GM23338 (cell line): ENCODE data around the gene RPL36A. TPM values are rescaled to one million over a fixed set of nuclear protein-coding genes. Genes with fewer than 3 reads are reported as not detected.

Source experiments
- ATAC-seq: fragments of 200-7000 bp; cut with Tn5 transposase; 3 replicates; pipeline ENCODE4 v1.9.1; 2020
- DNase-seq: peaks from one replicate; pipeline ENCODE4 v3.0.0-alpha.2; 2015; ENCODE audit warnings: low spot score
- H2AFZ ChIP-seq: fragments of 200-600 bp; sonication (generic); 2 replicates; pipeline ENCODE4 v1.8.0; 2016; ENCODE audit warnings: antibody characterized with exemption, mild to moderate bottlenecking, moderate library complexity
- H3F3A ChIP-seq: fragments of 200-600 bp; sonication (generic); replicated peaks from 2 replicates; pipeline ENCODE4 v1.8.0; 2017; ENCODE audit warnings: antibody characterized with exemption, mixed run types, low read depth
- H3K27ac ChIP-seq: fragments of 200-600 bp; sonication (generic); 2 replicates; pipeline ENCODE4 v1.6.1; 2016; ENCODE audit warnings: low read depth
- H3K27me3 ChIP-seq: fragments of 200-600 bp; sonication (generic); 2 replicates; pipeline ENCODE4 v1.8.0; 2016; ENCODE audit warnings: mild to moderate bottlenecking, mixed run types, moderate library complexity; ENCODE audit not compliant: insufficient read depth
- H3K36me3 ChIP-seq: fragments of 200-600 bp; sonication (generic); 2 replicates; pipeline ENCODE4 v1.8.0; 2016; ENCODE audit warnings: mild to moderate bottlenecking; ENCODE audit not compliant: insufficient read depth
- H3K4me1 ChIP-seq: fragments of 200-600 bp; sonication (generic); 2 replicates; pipeline ENCODE4 v1.8.0; 2016; ENCODE audit warnings: mild to moderate bottlenecking, moderate library complexity; ENCODE audit not compliant: insufficient read depth
- H3K4me2 ChIP-seq: fragments of 200-600 bp; sonication (generic); 2 replicates; pipeline ENCODE4 v1.7.1; 2017; ENCODE audit warnings: mixed run types
- H3K4me3 ChIP-seq: fragments of 200-600 bp; sonication (generic); 2 replicates; pipeline ENCODE4 v1.6.1; 2016; ENCODE audit warnings: mixed run types
- H3K79me2 ChIP-seq: fragments of 200-600 bp; sonication (generic); replicated peaks from 2 replicates; pipeline ENCODE4 v1.8.0; 2017; ENCODE audit warnings: mild to moderate bottlenecking; ENCODE audit not compliant: insufficient read depth
- H3K9me2 ChIP-seq: fragments of 200-600 bp; sonication (generic); 2 replicates; pipeline ENCODE4 v1.8.0; 2017; ENCODE audit not compliant: insufficient read depth
- H4K20me1 ChIP-seq: fragments of 200-600 bp; sonication (generic); replicated peaks from 2 replicates; pipeline ENCODE4 v1.8.0; 2017; ENCODE audit warnings: mild to moderate bottlenecking; ENCODE audit not compliant: insufficient read depth
- H3K27ac Mint-ChIP-seq: 2 replicates; pipeline ENCODE4 v1.8.0; 2020; ENCODE audit warnings: inconsistent platforms, mild to moderate bottlenecking, moderate library complexity, mixed read lengths
- H3K27me3 Mint-ChIP-seq: 3 replicates; pipeline ENCODE4 v1.8.0; 2022; ENCODE audit warnings: low read depth, mild to moderate bottlenecking, moderate library complexity, mixed read lengths, inconsistent platforms; ENCODE audit not compliant: insufficient read depth, poor library complexity
- H3K36me3 Mint-ChIP-seq: 3 replicates; pipeline ENCODE4 v1.8.0; 2021; ENCODE audit warnings: low read depth, mild to moderate bottlenecking, inconsistent platforms, moderate library complexity, mixed read lengths
- H3K4me1 Mint-ChIP-seq: 3 replicates; pipeline ENCODE4 v1.8.0; 2020; ENCODE audit warnings: mild to moderate bottlenecking, inconsistent platforms, mixed read lengths
- H3K4me3 Mint-ChIP-seq: 3 replicates; pipeline ENCODE4 v1.8.0; 2021; ENCODE audit warnings: moderate library complexity, mild to moderate bottlenecking, inconsistent platforms, mixed read lengths
- H3K9me3 Mint-ChIP-seq: 3 replicates; pipeline ENCODE4 v1.8.0; 2020; ENCODE audit warnings: moderate library complexity, mild to moderate bottlenecking, inconsistent platforms, mixed read lengths
- CTCF ChIP-seq, 2 experiments: fragments of 200-600 bp in 1 of 2; sonication (generic) in 1 of 2; conservative IDR thresholded peaks; 2 replicates each; pipeline versions ENCODE4 v1.5.1 to v1.6.1; 2016 to 2017; ENCODE audit warnings: antibody characterized with exemption in 2 of 2, low read depth in 2 of 2, mild to moderate bottlenecking in 2 of 2, moderate library complexity in 1 of 2
- NANOG ChIP-seq: IDR thresholded peaks from 2 replicates; pipeline ENCODE4 v1.6.1; 2016; ENCODE audit warnings: antibody characterized with exemption, borderline replicate concordance
- STAT1 ChIP-seq: IDR thresholded peaks from one replicate; pipeline ENCODE4 v1.6.1; 2016; ENCODE audit warnings: antibody characterized with exemption; ENCODE audit not compliant: unreplicated experiment
- polyA plus RNA-seq: library from polyadenylated mRNA; unstranded; fragments of >200 nt; fragmentation: Nextera tagmentation; extraction: Ambion mirVana; gene quantifications from 2 replicates; pipeline ENCODE4 v1.2.1, GENCODE V29; 2016
- total RNA-seq: library from RNA; depleted of rRNA; stranded (reverse); fragments of >200 nt; shearing (Covaris generic); gene quantifications from 2 replicates; pipeline ENCODE4 v1.2.3, GENCODE V29; 2014
- TF ChIP-seq, protein P1 (sequence below): IDR thresholded peaks from 2 replicates; pipeline ENCODE4 v1.6.1; 2016; ENCODE audit warnings: antibody characterized with exemption

RPL36A gene
- total and polyA plus RNA-seq, 2 experiments from 2014 or later: 901 to 1,348 TPM

DNA sequence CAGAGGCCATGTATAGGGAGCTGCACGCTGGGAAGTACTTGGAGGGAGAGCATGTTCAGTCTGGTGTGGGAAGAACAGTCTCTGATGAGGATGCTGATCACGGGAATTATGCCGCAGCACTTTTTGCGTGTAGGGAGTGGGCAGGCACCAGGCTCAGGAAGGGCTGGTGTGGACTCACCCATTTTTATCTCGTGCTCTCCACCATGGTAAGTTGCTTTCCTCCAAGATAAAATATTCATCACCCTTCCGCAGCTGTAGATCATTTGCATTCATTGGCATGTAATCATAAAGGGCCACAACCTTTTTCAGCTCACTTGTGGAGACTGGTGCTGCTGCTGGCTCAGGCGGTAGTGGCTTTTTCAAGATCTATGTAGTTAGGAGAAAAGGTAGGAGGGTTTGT, 30.4 kb upstream of the RPL36A start (continued):
- TF ChIP-seq CTCF (conservative IDR thresholded peaks at IDR 0.05; ENCODE audit: low read depth in 2 of 2) (no peak), STAT1 (no peak)
- TF ChIP-seq, protein P1, sequence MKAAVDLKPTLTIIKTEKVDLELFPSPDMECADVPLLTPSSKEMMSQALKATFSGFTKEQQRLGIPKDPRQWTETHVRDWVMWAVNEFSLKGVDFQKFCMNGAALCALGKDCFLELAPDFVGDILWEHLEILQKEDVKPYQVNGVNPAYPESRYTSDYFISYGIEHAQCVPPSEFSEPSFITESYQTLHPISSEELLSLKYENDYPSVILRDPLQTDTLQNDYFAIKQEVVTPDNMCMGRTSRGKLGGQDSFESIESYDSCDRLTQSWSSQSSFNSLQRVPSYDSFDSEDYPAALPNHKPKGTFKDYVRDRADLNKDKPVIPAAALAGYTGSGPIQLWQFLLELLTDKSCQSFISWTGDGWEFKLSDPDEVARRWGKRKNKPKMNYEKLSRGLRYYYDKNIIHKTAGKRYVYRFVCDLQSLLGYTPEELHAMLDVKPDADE: no peak

GRCh38 chrX:101362116-101362515, 28.7 kb upstream of the RPL36A start:
- H3K9me3 Mint-ChIP-seq: no peaks in the 10 kb centered on the region
- peaks cover 2% of the 10 kb centered on the region; the same call in 1 of the 3 replicates for H3K4me1 Mint-ChIP-seq
- H3K4me2 ChIP-seq: no peak overlapping the region

DNA sequence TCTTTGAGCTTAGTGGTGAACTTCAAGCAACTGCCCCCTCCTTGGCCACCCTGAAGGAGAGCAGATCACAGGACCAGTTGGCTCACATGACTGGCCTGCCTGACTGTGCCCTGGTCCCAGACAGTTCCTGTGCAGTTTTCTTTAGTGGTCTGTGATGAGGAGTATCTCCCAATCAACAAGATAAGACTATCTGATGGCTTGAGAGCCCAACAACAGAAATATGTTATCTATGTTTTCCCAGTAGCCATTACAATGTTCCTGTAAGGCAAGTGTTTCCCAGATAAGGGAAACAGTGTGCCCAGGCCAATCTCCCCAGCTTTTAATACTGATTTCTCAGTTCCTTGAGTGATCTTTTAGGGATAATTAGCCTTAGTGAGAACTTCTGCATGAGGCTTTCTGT, 28.1 kb upstream of the RPL36A start:
- no peaks in the 10 kb centered on the region for H3K4me1 ChIP-seq
- H2AFZ ChIP-seq: no peak overlapping the region
- no peaks in the 10 kb centered on the region for H4K20me1 ChIP-seq
- DNase-seq: no peak
- Mint-ChIP-seq H3K4me1 (no peaks in the 10 kb centered on the region), H3K9me3 (no peaks in the 10 kb centered on the region), H3K36me3 (no peaks in the 10 kb centered on the region), H3K27me3 (no peaks in the 10 kb centered on the region), H3K27ac (no peak overlapping the region), H3K4me3 (no peak overlapping the region)
- no peaks in the 10 kb centered on the region for H3K9me2 ChIP-seq
- H3K4me3 ChIP-seq: no peak overlapping the region
- no peaks in the 10 kb centered on the region for H3K27me3 ChIP-seq
- no peaks in the 10 kb centered on the region for H3K36me3 ChIP-seq
- H3K4me2 ChIP-seq: no peak overlapping the region
- ATAC-seq: no peak
- no peaks in the 10 kb centered on the region for H3K79me2 ChIP-seq
- no peaks in the 10 kb centered on the region for H3F3A ChIP-seq
- H3K27ac ChIP-seq: no peak overlapping the region
- TF ChIP-seq CTCF (conservative IDR thresholded peaks at IDR 0.05; ENCODE audit: low read depth in 2 of 2): no peak

More at GRCh38 chrX:101362116-101362515, 28.7 kb upstream of the RPL36A start:
- no peak for DNase-seq
- Histone ChIP-seq H3F3A (no peaks in the 10 kb centered on the region), H3K79me2 (no peaks in the 10 kb centered on the region), H4K20me1 (no peaks in the 10 kb centered on the region), H3K4me1 (no peaks in the 10 kb centered on the region), H3K36me3 (no peaks in the 10 kb centered on the region), H2AFZ (no peak overlapping the region), H3K27me3 (no peaks in the 10 kb centered on the region), H3K4me3 (no peak overlapping the region), H3K27ac (no peak overlapping the region), H3K9me2 (no peaks in the 10 kb centered on the region)
- H3K36me3 Mint-ChIP-seq: no peaks in the 10 kb centered on the region
- TF ChIP-seq NANOG: no peak
- TF ChIP-seq CTCF (conservative IDR thresholded peaks at IDR 0.05; ENCODE audit: low read depth in 2 of 2): no peak
- H3K4me3 Mint-ChIP-seq: no peak overlapping the region
- H3K27ac Mint-ChIP-seq: no peak overlapping the region
- ATAC-seq: no peak
- no peaks in the 10 kb centered on the region for H3K27me3 Mint-ChIP-seq
